MCF 10A (cell line): ENCODE data around the gene CFAP97D1. TPM values are rescaled to one million over a fixed set of nuclear protein-coding genes. Genes with fewer than 3 reads are reported as not detected.

Source experiments
- BruUV-seq: library from RNA; stranded (reverse); fragments of 400-500 nt; replicated peaks from 2 replicates; lab custom pipeline; 2021; lab: Mats Ljungman, UMichigan
- CTCF ChIA-PET: fragments of 300-600 bp; sonication (Branson Sonifier 250); formaldehyde crosslinking; extraction: SDS; loops from one replicate; lab custom pipeline; 2021; ENCODE audit warnings: antibody characterized with exemption, inconsistent platforms; lab: Yijun Ruan, JAX
- POLR2A ChIA-PET: fragments of 300-600, 350-650 bp; sonication (Branson Sonifier 250); formaldehyde crosslinking; extraction: SDS; loops from one replicate; lab custom pipeline; 2020; ENCODE audit warnings: antibody characterized with exemption, inconsistent platforms; lab: Yijun Ruan, JAX
- DNase-seq: peaks from one replicate; pipeline ENCODE4 v3.0.0-alpha.2; 2018; ENCODE audit not compliant: unreplicated experiment
- H3K27ac Mint-ChIP-seq: one replicate; pipeline ENCODE4 v1.8.0; 2022; ENCODE audit warnings: mild to moderate bottlenecking, low read depth, mixed read lengths; ENCODE audit not compliant: unreplicated experiment
- H3K27me3 Mint-ChIP-seq: one replicate; pipeline ENCODE4 v1.8.0; 2022; ENCODE audit warnings: mixed read lengths; ENCODE audit not compliant: insufficient read depth, unreplicated experiment
- H3K36me3 Mint-ChIP-seq: one replicate; pipeline ENCODE4 v1.8.0; 2022; ENCODE audit warnings: mild to moderate bottlenecking, moderate library complexity, mixed read lengths; ENCODE audit not compliant: insufficient read depth, unreplicated experiment
- H3K4me1 Mint-ChIP-seq: one replicate; pipeline ENCODE4 v1.8.0; 2022; ENCODE audit warnings: mixed read lengths; ENCODE audit not compliant: insufficient read depth, unreplicated experiment
- H3K4me3 Mint-ChIP-seq: one replicate; pipeline ENCODE4 v1.8.0; 2022; ENCODE audit warnings: mild to moderate bottlenecking, moderate library complexity, mixed read lengths; ENCODE audit not compliant: unreplicated experiment
- H3K9me3 Mint-ChIP-seq: one replicate; pipeline ENCODE4 v1.8.0; 2022; ENCODE audit warnings: mixed read lengths; ENCODE audit not compliant: unreplicated experiment
- intact Hi-C: fragments of 100-400 bp; cut with micrococcal nuclease; formaldehyde crosslinking; loops from 2 replicates; pipeline ENCODE4 v1.14.1; 2022
- total RNA-seq: library from RNA; stranded (reverse); gene quantifications from 2 replicates; pipeline ENCODE4 v1.2.3, GENCODE V29; 2022
- TF ChIP-seq, protein P1 (sequence below): fragments of 200-600 bp; IDR thresholded peaks from one replicate; pipeline ENCODE4 v1.8.0; 2022; ENCODE audit warnings: antibody characterized with exemption, mild to moderate bottlenecking; ENCODE audit not compliant: unreplicated experiment

CFAP97D1 gene
- total RNA-seq, 1 experiment from 2014 or later: not detected

DNA sequence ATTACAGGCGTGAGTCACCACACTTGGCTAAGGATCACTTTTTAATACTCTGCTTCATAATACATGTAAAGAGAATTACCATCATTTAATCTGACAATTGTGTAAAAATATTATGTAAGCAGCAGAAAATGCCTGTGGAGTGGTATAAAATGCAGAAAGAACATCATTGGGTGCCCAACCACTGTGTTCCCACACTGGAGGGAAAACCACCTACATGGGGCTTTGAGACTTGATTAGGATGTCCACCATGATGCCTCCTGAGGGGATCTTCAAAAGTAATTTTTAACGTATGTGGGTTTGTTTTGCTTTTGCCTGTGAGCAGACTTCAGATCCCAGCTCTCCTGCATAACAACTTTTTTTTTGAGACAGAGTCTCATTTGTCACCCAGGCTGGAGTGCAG lies 18.8 kb downstream of the CFAP97D1 start:
- Mint-ChIP-seq H3K27ac (no peak overlapping the region), H3K4me3 (no peak overlapping the region), H3K27me3 (peaks cover 30% of the 10 kb centered on the region), H3K9me3 (peaks cover 8% of the 10 kb centered on the region), H3K4me1 (no peaks in the 10 kb centered on the region), H3K36me3 (peaks cover 7% of the 10 kb centered on the region)
- DNase-seq: no peak
- TF ChIP-seq, protein P1, sequence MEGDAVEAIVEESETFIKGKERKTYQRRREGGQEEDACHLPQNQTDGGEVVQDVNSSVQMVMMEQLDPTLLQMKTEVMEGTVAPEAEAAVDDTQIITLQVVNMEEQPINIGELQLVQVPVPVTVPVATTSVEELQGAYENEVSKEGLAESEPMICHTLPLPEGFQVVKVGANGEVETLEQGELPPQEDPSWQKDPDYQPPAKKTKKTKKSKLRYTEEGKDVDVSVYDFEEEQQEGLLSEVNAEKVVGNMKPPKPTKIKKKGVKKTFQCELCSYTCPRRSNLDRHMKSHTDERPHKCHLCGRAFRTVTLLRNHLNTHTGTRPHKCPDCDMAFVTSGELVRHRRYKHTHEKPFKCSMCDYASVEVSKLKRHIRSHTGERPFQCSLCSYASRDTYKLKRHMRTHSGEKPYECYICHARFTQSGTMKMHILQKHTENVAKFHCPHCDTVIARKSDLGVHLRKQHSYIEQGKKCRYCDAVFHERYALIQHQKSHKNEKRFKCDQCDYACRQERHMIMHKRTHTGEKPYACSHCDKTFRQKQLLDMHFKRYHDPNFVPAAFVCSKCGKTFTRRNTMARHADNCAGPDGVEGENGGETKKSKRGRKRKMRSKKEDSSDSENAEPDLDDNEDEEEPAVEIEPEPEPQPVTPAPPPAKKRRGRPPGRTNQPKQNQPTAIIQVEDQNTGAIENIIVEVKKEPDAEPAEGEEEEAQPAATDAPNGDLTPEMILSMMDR: no peak
- ChIA-PET CTCF (interaction anchor here (0.6 to 1.0 kb wide), 3 partner anchors 104 to 1948 kb away, joined by 3 to 5 read pairs (median 3); no protein-coding TSS in a partner anchor), POLR2A (interaction anchor here (0.7 kb wide), 1 partner anchor 39 kb away, joined by 3 read pairs; no protein-coding TSS in a partner anchor)
- BruUV-seq: no TSS peak
- intact Hi-C loops: no loop called here

DNA sequence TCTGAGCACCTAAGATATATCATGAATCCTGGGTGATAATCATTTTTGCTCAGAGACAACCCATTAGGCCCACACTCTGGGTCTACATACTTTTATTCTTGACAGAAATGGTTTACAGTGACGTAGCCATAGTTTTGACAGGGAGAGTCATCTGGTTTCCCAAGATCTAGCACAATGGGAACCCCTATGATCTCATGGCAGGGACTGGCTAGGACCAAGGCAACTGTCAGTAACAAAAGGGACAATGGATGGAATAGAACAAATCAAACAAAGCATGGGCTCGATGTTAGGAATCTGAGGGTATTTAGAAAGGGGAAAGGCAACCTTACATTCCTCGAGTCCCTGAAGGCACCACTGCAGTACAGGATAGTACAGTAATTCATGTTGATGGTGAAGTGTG lies 20.5 kb downstream of the CFAP97D1 start:
- Mint-ChIP-seq H3K36me3 (peaks cover 7% of the 10 kb centered on the region), H3K27ac (no peak overlapping the region), H3K4me3 (no peak overlapping the region), H3K9me3 (peaks cover 8% of the 10 kb centered on the region), H3K27me3 (peaks cover 19% of the 10 kb centered on the region), H3K4me1 (no peaks in the 10 kb centered on the region)
- intact Hi-C loops: no loop called here
- TF ChIP-seq, protein P1: no peak
- BruUV-seq: no TSS peak
- ChIA-PET POLR2A (no interaction called here), CTCF (no interaction called here)
- no peak for DNase-seq

DNA sequence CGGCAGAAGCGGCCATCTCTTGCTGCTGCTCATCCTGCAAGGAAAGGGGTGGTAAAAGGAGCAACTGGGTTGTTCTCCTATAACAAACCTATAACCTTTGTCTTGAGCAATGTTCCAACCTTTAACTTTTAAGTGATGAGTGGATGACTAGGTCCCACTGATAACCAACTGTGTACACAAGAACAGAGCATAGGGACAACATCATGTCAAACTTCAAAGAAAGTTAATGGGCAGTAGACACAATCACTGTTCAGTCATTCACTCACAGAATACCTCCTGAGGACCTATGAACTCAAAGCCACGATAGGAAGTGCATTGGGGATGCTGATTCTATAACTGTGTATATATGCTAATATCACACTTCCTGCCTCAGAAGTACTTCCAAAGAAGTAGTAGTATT lies 21.6 kb downstream of the CFAP97D1 start:
- TF ChIP-seq, protein P1: no peak
- DNase-seq: no peak
- ChIA-PET CTCF (no interaction called here), POLR2A (no interaction called here)
- H3K4me3 Mint-ChIP-seq: no peak overlapping the region
- H3K4me1 Mint-ChIP-seq: no peaks in the 10 kb centered on the region
- H3K36me3 Mint-ChIP-seq: peaks cover 12% of the 10 kb centered on the region
- peaks cover 6% of the 10 kb centered on the region for H3K9me3 Mint-ChIP-seq
- intact Hi-C loops: no loop called here
- H3K27ac Mint-ChIP-seq: no peak overlapping the region
- no TSS peak for BruUV-seq
- H3K27me3 Mint-ChIP-seq: peaks cover 8% of the 10 kb centered on the region

- ChIA-PET CTCF (interaction anchor here (0.6 kb wide), 1 partner anchor 137 kb away, joined by 4 read pairs; no protein-coding TSS in a partner anchor), POLR2A (no interaction called here)
- H3K27me3 Mint-ChIP-seq: no peaks in the 10 kb centered on the region
These were observed 23.5 kb downstream of the CFAP97D1 start for GRCh38 chr17:43803758-43804157.

More at GRCh38 chr17:43803758-43804157, 23.5 kb downstream of the CFAP97D1 start:
- Mint-ChIP-seq H3K4me3 (no peak overlapping the region), H3K4me1 (no peaks in the 10 kb centered on the region), H3K36me3 (peaks cover 12% of the 10 kb centered on the region), H3K27ac (no peak overlapping the region), H3K9me3 (no peaks in the 10 kb centered on the region)
- no peak for DNase-seq
- TF ChIP-seq, protein P1: no peak
- BruUV-seq: no TSS peak
- intact Hi-C loops: no loop called here
